ENCODE data around the gene GCSAML. TPM values are rescaled to one million over a fixed set of nuclear protein-coding genes. Genes with fewer than 3 reads are reported as not detected.

The GCSAML gene
- total RNA-seq, 1 experiment from 2014 or later = 0.12 TPM

DNA sequence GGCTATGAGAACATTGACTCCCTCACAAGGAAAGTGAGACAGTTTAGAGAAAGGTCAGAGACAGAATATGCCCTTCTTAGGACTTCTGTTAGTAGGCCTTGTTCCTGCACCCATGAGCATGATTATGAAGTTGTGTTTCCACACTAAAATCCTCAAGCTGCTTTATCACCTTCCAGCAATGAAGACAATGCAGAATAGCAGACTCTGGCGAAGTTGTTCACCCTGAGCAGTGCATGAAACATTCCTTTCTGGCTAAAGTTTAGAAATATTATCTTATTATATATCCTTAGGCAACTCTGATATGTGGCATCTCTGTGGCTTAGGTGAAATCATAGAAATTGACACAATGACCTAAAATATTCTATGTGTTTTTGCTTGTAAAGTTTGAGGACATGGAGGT is 25.3 kb downstream of the GCSAML start:
- DNase-seq (ENCODE audit: low read depth) = no peak

- no peak for DNase-seq (ENCODE audit: low read depth)
Observed at GRCh38 chr1:247574664-247575063, 25.7 kb downstream of the GCSAML start.

DNA sequence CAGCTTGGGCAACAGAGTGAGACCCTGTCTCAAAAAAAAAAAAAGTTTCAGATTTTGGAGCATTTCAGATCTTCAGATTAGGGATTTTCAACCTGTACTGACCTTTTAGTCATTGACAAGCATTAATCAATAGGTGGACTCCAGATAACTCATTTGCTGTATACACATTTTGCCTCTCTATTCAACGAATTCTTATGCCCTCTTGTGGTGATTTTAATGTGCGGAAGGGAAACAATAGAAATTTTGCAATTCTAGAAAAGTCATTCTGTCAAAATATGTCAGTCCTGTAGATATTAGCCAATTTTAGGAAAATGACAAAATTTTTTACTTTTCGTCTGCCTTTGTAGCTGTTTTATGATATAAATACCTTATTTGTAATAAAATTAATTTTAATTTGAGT is 27.6 kb downstream of the GCSAML start:
- DNase-seq (ENCODE audit: low read depth) = no peak

DNA sequence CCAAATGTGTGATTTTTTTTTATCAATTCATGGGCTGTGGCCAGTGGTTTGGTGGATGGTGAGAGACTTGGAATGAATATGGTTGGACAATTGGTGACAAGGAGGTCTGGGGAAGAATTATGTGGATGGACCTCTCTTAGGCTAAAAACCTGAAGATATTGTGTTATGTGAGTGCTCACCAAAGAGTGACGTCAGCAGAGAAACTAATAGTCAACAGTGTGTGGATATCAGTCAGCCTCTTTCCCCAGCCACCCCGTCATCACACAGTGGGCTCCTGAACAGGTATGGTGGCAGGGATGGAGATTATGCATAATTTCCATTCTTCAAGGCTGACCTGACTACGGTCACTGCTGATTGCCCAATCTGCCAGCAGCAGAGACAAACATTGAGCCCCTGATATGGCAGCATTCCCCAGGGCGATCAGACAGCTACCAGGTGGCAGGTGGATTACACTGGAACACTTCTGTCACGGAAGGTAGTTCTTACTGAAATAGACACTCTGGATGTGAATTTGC is 30.1 kb downstream of the GCSAML start:
- DNase-seq (ENCODE audit: low read depth) = no peak

GRCh38 chr1:247588060-247588459 is 39.1 kb downstream of the GCSAML start, which contains the start of gene OR2G2:
Gene OR2G2 (plus strand): TSS chr1:247588360. CDS start chr1:247588360, 0 bp downstream.
- DNase-seq (ENCODE audit: low read depth) = no peak

DNA sequence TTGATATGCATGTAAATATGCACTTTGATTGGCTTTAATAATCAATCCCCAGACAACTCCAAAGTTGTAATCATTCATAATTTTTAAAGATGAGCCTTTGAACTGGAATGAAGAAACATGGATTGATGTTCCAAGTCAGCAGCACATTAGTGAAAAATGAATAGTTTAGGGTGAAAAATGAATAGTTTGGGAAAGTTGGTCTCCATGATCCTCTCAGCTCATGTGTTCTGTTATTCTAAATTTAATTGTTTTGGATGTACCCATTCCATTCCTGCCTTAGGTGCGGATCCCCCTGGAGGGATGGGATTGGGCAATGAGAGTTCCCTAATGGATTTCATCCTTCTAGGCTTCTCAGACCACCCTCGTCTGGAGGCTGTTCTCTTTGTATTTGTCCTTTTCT is 56.4 kb downstream of the GCSAML start, which contains the start of gene OR2G3:
Gene OR2G3 (plus strand): TSS at position 301 of the 400 bp plus-strand sequence. CDS start 0 bp downstream, at position 301.
- DNase-seq (ENCODE audit: low read depth) = no peak

DNA sequence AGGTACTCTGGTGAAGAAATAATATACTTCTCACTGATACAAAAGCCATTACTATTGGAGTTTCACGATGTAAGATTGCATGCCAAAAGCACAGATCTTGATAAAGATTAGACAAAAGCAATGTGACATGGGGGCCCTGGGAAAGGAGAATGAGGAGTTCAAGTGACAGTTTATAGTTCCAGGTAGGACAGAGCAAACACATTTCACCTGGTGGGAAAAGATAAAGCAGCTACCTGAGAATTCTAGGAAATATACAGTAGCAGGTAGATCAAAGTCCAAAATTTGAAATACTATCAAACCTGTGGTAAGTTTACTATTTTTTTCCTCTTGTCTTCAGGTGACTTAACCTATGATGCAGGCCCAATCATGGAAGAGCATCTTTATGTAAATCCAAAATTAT is 64.5 kb downstream of the GCSAML start:
- no peak for DNase-seq (ENCODE audit: low read depth)

- no peak for DNase-seq (ENCODE audit: low read depth)
Observed at GRCh38 chr1:247614625-247615024, 65.7 kb downstream of the GCSAML start.

Other genes starting within 250 kb of the GCSAML start
- 12.6 and 12.9 TPM in 2 replicates for gene ZNF496, start 217.3 kb upstream of the GCSAML start, total RNA-seq (2014; rRNA removed; shearing (Covaris generic))
- gene NLRP3, start 133.0 kb upstream of the GCSAML start, total RNA-seq (2014; rRNA removed; shearing (Covaris generic)) = 2.1 and 3.1 TPM in 2 replicates
- not detected in 2 replicates for gene OR2B11, start 91.0 kb upstream of the GCSAML start, total RNA-seq (2014; rRNA removed; shearing (Covaris generic))
- not detected in 2 replicates for gene OR2C3, start 12.7 kb upstream of the GCSAML start, total RNA-seq (2014; rRNA removed; shearing (Covaris generic))
- not detected in 2 replicates for gene OR2G2, start 39.2 kb downstream of the GCSAML start, total RNA-seq (2014; rRNA removed; shearing (Covaris generic))
- not detected in 2 replicates for gene OR2G3, start 56.5 kb downstream of the GCSAML start, total RNA-seq (2014; rRNA removed; shearing (Covaris generic))
- gene OR13G1, start 130.6 kb downstream of the GCSAML start, total RNA-seq (2014; rRNA removed; shearing (Covaris generic)) = not detected in 2 replicates
- not detected in 2 replicates for gene OR6F1, start 167.5 kb downstream of the GCSAML start, total RNA-seq (2014; rRNA removed; shearing (Covaris generic))
- not detected in 2 replicates for gene OR14K1, start 189.5 kb downstream of the GCSAML start, total RNA-seq (2014; rRNA removed; shearing (Covaris generic))
- not detected in 2 replicates for gene OR14A2, start 199.0 kb downstream of the GCSAML start, total RNA-seq (2014; rRNA removed; shearing (Covaris generic))
- gene OR1C1, start 211.4 kb downstream of the GCSAML start, total RNA-seq (2014; rRNA removed; shearing (Covaris generic)) = not detected in 2 replicates